HepG2 (cell line): Measurements from ENCODE around the gene ADAMTS2. TPM values are rescaled to one million over a fixed set of nuclear protein-coding genes. Genes with fewer than 3 reads are reported as not detected.

Experiments used
- AKAP8 ChIP-seq: sonication (generic); formaldehyde crosslinking; IDR thresholded peaks from 2 replicates; pipeline ENCODE4 v1.5.1; 2020; ENCODE audit warnings: mild to moderate bottlenecking, missing genetic modification reagents
- NR2F1 ChIP-seq, 2 experiments: fragments of 450-650 bp in 1 of 2; formaldehyde crosslinking in 1 of 2; IDR thresholded peaks; 2 replicates each; pipeline versions ENCODE4 v1.5.0 to v1.6.1; 2016 to 2020; ENCODE audit warnings: mild to moderate bottlenecking in 1 of 2, missing compliant biosample characterization in 1 of 2, missing genetic modification reagents in 1 of 2, moderate library complexity in 1 of 2
- SRF ChIP-seq: IDR thresholded peaks from 2 replicates; pipeline ENCODE4 v1.6.1; 2011; ENCODE audit warnings: mild to moderate bottlenecking, low read depth, low read length, moderate library complexity
- TBL1XR1 ChIP-seq: fragments of 150-350 bp; IDR thresholded peaks from 2 replicates; pipeline ENCODE4 v1.6.1; 2014; ENCODE audit warnings: borderline replicate concordance, low read length; ENCODE audit not compliant: partially characterized antibody
- ZBTB20 ChIP-seq: sonication (generic); formaldehyde crosslinking; IDR thresholded peaks from 2 replicates; pipeline ENCODE4 v1.8.1; 2023; ENCODE audit warnings: missing genetic modification reagents, low read depth, mild to moderate bottlenecking, borderline replicate concordance
- ZNF138 ChIP-seq: sonication (generic); formaldehyde crosslinking; IDR thresholded peaks from 2 replicates; pipeline ENCODE4 v1.5.0; 2020; ENCODE audit warnings: mild to moderate bottlenecking, low read depth, missing genetic modification reagents
- ZNF232 ChIP-seq: sonication (generic); formaldehyde crosslinking; IDR thresholded peaks from 2 replicates; pipeline ENCODE4 v1.4.0; 2020; ENCODE audit warnings: missing genetic modification reagents, borderline replicate concordance
- ZNF577 ChIP-seq: sonication (generic); formaldehyde crosslinking; IDR thresholded peaks from 2 replicates; pipeline ENCODE4 v1.4.0; 2020; ENCODE audit warnings: mild to moderate bottlenecking, low read depth, missing genetic modification reagents, borderline replicate concordance
- ZNF660 ChIP-seq: sonication (generic); formaldehyde crosslinking; IDR thresholded peaks from 2 replicates; pipeline ENCODE4 v1.5.1; 2020; ENCODE audit warnings: mild to moderate bottlenecking, low read depth, missing genetic modification reagents, borderline replicate concordance
- polyA plus RNA-seq, 8 experiments: library from polyadenylated mRNA; depleted of rRNA in 3 of 8; stranded (reverse) in 7 of 8; unstranded in 1 of 8; fragments of >200 nt; fragmentation: Illumina TruSeq in 4 of 8; extraction: Trizol in 4 of 8; gene quantifications; 2 replicates each; pipeline versions ENCODE4 v1.2.1 to v1.2.3, GENCODE V29; 2011 to 2016; ENCODE audit warnings: low read depth in 4 of 8, missing spikeins in 1 of 8, mixed read lengths in 1 of 8; ENCODE audit not compliant: insufficient read depth in 1 of 8
- total RNA-seq, 5 experiments: library from RNA; depleted of rRNA; stranded (reverse); fragments of >200 nt; fragmentation: Illumina TruSeq; extraction: Trizol; gene quantifications; 2 replicates each; pipeline ENCODE4 v1.2.3, GENCODE V29; 2016; ENCODE audit warnings: low read depth in 1 of 5
- TF ChIP-seq, protein P1 (sequence below): sonication (generic); formaldehyde crosslinking; IDR thresholded peaks from 2 replicates; pipeline ENCODE4 v1.5.0; 2020; ENCODE audit warnings: mild to moderate bottlenecking, missing genetic modification reagents, borderline replicate concordance
- TF ChIP-seq, protein P2 (sequence below): sonication (generic); formaldehyde crosslinking; IDR thresholded peaks from 2 replicates; pipeline ENCODE4 v1.5.0; 2020; ENCODE audit warnings: missing genetic modification reagents
- TF ChIP-seq, protein P3 (sequence below): sonication (generic); formaldehyde crosslinking; IDR thresholded peaks from 2 replicates; pipeline ENCODE4 v1.4.0; 2020; ENCODE audit warnings: mild to moderate bottlenecking, low read depth, missing genetic modification reagents

The ADAMTS2 gene
- total and polyA plus RNA-seq, 2 of the 13 experiments (the other 11 are each of a cell fraction or from before 2014, with no cell fraction given): 0.24 to 3.5 TPM

DNA sequence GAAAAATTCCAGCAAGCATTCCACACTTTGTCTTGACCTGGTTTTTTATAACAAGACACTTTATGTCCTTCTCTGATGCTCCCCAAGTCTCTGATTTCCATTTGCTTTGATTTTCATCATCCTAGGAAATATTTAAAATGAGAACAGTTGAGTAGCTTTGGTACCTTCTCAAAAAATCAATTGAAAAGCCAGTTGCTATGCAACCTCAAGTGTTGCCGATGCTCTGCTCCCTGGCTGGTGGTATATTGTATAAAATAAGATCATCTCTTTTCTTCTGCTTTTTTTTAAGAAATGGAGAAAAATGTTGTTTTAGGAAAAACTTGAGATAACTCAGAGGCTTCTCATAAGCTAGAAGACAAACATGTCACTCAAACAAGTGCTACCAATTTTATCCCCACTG is 175.4 kb downstream of the ADAMTS2 start (continued):
- TF ChIP-seq, protein P1, sequence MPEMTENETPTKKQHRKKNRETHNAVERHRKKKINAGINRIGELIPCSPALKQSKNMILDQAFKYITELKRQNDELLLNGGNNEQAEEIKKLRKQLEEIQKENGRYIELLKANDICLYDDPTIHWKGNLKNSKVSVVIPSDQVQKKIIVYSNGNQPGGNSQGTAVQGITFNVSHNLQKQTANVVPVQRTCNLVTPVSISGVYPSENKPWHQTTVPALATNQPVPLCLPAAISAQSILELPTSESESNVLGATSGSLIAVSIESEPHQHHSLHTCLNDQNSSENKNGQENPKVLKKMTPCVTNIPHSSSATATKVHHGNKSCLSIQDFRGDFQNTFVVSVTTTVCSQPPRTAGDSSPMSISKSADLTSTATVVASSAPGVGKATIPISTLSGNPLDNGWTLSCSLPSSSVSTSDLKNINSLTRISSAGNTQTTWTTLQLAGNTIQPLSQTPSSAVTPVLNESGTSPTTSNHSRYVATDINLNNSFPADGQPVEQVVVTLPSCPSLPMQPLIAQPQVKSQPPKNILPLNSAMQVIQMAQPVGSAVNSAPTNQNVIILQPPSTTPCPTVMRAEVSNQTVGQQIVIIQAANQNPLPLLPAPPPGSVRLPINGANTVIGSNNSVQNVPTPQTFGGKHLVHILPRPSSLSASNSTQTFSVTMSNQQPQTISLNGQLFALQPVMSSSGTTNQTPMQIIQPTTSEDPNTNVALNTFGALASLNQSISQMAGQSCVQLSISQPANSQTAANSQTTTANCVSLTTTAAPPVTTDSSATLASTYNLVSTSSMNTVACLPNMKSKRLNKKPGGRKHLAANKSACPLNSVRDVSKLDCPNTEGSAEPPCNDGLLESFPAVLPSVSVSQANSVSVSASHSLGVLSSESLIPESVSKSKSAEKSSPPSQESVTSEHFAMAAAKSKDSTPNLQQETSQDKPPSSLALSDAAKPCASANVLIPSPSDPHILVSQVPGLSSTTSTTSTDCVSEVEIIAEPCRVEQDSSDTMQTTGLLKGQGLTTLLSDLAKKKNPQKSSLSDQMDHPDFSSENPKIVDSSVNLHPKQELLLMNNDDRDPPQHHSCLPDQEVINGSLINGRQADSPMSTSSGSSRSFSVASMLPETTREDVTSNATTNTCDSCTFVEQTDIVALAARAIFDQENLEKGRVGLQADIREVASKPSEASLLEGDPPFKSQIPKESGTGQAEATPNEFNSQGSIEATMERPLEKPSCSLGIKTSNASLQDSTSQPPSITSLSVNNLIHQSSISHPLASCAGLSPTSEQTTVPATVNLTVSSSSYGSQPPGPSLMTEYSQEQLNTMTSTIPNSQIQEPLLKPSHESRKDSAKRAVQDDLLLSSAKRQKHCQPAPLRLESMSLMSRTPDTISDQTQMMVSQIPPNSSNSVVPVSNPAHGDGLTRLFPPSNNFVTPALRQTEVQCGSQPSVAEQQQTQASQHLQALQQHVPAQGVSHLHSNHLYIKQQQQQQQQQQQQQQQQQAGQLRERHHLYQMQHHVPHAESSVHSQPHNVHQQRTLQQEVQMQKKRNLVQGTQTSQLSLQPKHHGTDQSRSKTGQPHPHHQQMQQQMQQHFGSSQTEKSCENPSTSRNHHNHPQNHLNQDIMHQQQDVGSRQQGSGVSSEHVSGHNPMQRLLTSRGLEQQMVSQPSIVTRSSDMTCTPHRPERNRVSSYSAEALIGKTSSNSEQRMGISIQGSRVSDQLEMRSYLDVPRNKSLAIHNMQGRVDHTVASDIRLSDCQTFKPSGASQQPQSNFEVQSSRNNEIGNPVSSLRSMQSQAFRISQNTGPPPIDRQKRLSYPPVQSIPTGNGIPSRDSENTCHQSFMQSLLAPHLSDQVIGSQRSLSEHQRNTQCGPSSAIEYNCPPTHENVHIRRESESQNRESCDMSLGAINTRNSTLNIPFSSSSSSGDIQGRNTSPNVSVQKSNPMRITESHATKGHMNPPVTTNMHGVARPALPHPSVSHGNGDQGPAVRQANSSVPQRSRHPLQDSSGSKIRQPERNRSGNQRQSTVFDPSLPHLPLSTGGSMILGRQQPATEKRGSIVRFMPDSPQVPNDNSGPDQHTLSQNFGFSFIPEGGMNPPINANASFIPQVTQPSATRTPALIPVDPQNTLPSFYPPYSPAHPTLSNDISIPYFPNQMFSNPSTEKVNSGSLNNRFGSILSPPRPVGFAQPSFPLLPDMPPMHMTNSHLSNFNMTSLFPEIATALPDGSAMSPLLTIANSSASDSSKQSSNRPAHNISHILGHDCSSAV (CRISPR knock-in tag): no peak
- TF ChIP-seq SRF (no peak), ZNF577 (no peak), AKAP8 (CRISPR knock-in tag) (no peak), ZNF232 (no peak), NR2F1 (CRISPR knock-in tag; IDR thresholded peaks at IDR 0.05) (no peak), TBL1XR1 (no peak), ZNF660 (CRISPR knock-in tag) (no peak), ZNF138 (no peak), ZBTB20 (CRISPR knock-in tag) (no peak)
- TF ChIP-seq, protein P2, sequence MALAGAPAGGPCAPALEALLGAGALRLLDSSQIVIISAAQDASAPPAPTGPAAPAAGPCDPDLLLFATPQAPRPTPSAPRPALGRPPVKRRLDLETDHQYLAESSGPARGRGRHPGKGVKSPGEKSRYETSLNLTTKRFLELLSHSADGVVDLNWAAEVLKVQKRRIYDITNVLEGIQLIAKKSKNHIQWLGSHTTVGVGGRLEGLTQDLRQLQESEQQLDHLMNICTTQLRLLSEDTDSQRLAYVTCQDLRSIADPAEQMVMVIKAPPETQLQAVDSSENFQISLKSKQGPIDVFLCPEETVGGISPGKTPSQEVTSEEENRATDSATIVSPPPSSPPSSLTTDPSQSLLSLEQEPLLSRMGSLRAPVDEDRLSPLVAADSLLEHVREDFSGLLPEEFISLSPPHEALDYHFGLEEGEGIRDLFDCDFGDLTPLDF (CRISPR knock-in tag): no peak
- TF ChIP-seq, protein P3, sequence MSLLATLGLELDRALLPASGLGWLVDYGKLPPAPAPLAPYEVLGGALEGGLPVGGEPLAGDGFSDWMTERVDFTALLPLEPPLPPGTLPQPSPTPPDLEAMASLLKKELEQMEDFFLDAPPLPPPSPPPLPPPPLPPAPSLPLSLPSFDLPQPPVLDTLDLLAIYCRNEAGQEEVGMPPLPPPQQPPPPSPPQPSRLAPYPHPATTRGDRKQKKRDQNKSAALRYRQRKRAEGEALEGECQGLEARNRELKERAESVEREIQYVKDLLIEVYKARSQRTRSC (CRISPR knock-in tag): no peak
